ENCODE data around the gene SPEN.

The SPEN gene

GRCh38 chr1:15938628-15939161 lies 91.2 kb downstream of the SPEN start:
- TF ChIP-seq, protein P1, sequence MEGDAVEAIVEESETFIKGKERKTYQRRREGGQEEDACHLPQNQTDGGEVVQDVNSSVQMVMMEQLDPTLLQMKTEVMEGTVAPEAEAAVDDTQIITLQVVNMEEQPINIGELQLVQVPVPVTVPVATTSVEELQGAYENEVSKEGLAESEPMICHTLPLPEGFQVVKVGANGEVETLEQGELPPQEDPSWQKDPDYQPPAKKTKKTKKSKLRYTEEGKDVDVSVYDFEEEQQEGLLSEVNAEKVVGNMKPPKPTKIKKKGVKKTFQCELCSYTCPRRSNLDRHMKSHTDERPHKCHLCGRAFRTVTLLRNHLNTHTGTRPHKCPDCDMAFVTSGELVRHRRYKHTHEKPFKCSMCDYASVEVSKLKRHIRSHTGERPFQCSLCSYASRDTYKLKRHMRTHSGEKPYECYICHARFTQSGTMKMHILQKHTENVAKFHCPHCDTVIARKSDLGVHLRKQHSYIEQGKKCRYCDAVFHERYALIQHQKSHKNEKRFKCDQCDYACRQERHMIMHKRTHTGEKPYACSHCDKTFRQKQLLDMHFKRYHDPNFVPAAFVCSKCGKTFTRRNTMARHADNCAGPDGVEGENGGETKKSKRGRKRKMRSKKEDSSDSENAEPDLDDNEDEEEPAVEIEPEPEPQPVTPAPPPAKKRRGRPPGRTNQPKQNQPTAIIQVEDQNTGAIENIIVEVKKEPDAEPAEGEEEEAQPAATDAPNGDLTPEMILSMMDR (IDR thresholded peaks at IDR 0.05; ENCODE audit: extremely low read depth, missing control alignments) = no peak
- no peak for DNase-seq (ENCODE audit: low spot score)

GRCh38 chr1:15939181-15940109 lies 91.9 kb downstream of the SPEN start:
- TF ChIP-seq, protein P1 (IDR thresholded peaks at IDR 0.05; ENCODE audit: extremely low read depth, missing control alignments) = no peak
- DNase-seq (ENCODE audit: low spot score) = no peak

DNA sequence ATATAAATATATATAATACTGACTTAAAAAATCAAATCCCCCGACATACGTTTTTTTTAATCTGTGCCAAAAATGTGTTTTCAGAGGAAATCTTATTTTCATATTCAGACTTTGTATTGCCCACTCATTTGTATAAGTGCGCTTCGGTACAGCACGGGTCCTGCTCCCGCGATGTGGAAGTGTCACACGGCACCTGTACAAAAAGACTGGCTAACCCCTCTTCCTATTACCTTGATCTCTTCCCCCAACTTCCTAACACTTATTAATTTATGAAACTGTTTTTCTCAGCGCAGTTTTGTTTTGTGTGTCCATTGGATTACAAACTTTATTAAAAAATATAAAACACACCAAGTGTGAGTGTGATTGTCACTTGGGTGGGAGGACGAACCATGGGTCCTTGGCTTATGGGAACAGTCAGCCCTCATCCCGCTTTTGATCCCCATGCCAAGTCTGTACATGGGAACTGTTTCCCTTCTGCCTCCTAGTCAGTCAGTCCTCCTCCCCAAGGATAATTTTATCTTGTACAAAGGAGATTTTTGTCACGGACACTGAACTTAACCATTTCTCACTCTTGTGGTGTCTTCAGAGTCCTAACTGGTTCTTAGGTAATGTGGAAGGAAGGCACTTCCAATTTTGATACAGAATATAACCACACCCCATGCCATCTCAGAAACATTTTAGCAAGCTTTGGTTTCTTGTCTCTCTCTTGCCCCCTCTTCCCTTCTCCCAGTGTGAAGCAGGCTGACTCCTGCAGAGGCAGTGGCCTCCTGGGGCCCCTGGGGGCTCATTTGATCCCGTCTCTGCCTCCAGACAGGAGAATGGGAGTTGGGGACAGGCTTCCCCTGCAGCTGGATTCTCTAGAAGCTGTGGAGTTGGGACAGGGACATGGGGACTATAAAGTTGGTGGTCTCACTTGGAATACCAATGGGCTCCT lies 92.9 kb downstream of the SPEN start:
- TF ChIP-seq, protein P1 (IDR thresholded peaks at IDR 0.05; ENCODE audit: extremely low read depth, missing control alignments) = no peak

DNA sequence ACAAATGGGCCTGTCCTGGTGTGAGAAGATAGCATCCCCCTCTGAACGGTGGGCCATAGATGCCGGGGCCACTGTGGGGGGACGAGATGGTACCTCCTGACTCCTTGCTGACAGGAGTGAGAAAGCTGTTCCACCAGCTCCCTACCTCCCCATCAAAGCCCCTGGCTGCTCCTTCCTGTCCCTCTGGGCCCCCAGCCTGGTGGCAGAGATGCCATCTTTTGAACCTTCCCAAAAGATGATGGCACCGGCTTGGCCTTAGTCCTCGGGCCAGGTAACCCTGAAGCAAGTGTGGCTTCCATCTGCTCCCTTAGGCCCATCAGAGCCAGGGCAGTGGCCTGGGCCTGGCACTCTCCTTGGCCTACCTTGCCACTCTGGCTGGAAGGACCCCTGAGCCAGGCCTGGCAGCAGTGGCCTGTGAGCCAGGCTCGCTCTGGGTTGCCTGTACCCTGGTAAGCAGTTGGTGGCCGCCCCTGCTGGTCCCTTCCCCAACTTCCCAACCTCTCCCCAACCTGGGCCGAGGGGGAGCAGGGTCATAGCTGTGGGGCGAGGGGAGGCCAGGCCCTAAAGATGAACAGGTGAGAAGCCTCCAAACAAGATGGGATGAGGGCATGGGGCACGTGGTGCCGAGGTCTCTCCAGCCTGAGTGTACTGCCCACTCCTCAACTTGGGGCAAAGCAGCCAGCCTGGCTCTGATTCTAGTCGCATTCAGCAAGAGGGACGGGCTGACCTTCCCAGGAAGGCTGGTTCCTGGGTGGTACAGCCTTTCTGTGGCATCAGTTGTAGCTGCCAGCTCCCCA lies 93.7 kb downstream of the SPEN start:
- no peak for DNase-seq (ENCODE audit: low spot score)
- TF ChIP-seq, protein P1 (IDR thresholded peaks at IDR 0.05; ENCODE audit: extremely low read depth, missing control alignments) = no peak

More for the DNA sequence above, 92.9 kb downstream of the SPEN start:
- DNase-seq (ENCODE audit: low spot score) = no peak

DNA sequence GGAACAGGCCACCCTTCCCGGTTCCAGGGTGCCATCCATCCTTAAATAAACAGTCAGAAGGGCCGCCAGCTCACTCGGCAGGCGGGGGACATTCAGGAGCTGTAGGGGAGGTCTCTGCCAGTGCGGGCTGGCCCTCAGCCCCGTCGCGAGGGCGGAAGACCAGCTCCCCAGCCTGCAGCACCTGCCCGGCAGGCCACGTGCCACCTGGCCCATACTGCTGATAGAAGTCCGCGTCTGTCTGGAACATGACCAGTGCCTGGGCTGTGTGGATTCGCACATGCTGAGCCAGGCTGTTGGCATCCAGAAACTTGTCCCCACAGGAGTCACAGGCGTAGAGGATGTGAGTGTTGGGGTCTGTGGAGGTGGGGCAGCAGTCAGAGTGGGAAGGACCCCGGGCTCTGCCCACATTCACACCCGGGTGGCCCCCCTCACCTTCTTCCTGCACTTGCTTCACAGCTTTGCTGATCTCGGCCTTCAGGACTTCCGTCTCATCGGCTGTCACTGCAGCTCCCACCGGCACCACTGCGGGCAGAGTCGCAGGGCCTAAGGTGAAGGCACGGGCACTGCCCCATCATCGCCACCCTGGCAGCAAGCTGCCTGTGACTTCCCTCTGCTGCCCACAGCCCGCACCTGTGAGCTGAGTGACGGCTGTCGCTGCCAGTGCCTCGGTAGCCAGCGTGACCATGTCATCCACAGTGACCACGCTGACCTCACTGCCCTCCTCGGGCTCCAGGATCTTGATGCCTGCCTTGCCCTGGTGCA lies 94.6 kb downstream of the SPEN start:
- TF ChIP-seq, protein P1 (IDR thresholded peaks at IDR 0.05; ENCODE audit: extremely low read depth, missing control alignments) = no peak
- no peak for DNase-seq (ENCODE audit: low spot score)

GRCh38 chr1:15942661-15943327 lies 95.3 kb downstream of the SPEN start:
- TF ChIP-seq, protein P1 (IDR thresholded peaks at IDR 0.05; ENCODE audit: extremely low read depth, missing control alignments) = no peak
- DNase-seq (ENCODE audit: low spot score) = peak; percentile 25

Measured in GM20000 (cell line).